Measurements from ENCODE around the gene SERPINB13.

- no peak for TF ChIP-seq CTCF (IDR thresholded peaks at IDR 0.05)
- no peak for TF ChIP-seq POLR2A (IDR thresholded peaks at IDR 0.05)
These were observed 16.2 kb downstream of the SERPINB13 start for GRCh38 chr18:63603355-63603754.
